ENCODE measurements around the gene CLEC2L. TPM values are rescaled to one million over a fixed set of nuclear protein-coding genes. Genes with fewer than 3 reads are reported as not detected.
"Not testable (repeated sequence)": the region's sequence is repeated elsewhere in the genome, so short reads cannot be mapped to it uniquely, and the experiment has no call there.

The CLEC2L gene
- polyA plus RNA-seq, 3 donors = 0.69 to 1.2 (median 0.82) TPM

GRCh38 chr7:139553991-139554700, 30.7 kb downstream of the CLEC2L start:
- not testable (repeated sequence) for DNase-seq (ENCODE audit: low read depth in 3 of 3, low spot score in 2 of 3)

- DNase-seq (ENCODE audit: low read depth in 3 of 3, low spot score in 2 of 3) = no peak
These were observed 34.5 kb downstream of the CLEC2L start for GRCh38 chr7:139557857-139558581.

GRCh38 chr7:139559364-139560105, 36.0 kb downstream of the CLEC2L start:
- no peak for DNase-seq (ENCODE audit: low read depth in 3 of 3, low spot score in 2 of 3)

GRCh38 chr7:139560199-139560598, 36.7 kb downstream of the CLEC2L start:
- DNase-seq (ENCODE audit: low read depth in 3 of 3, low spot score in 2 of 3) = no peak

GRCh38 chr7:139560678-139561077, 37.2 kb downstream of the CLEC2L start:
- no peak for DNase-seq (ENCODE audit: low read depth in 3 of 3, low spot score in 2 of 3)

GRCh38 chr7:139562491-139562890, 39.0 kb downstream of the CLEC2L start:
- no peak for DNase-seq (ENCODE audit: low read depth in 3 of 3, low spot score in 2 of 3)

GRCh38 chr7:139562961-139563565, 39.6 kb downstream of the CLEC2L start:
- DNase-seq (ENCODE audit: low read depth in 3 of 3, low spot score in 2 of 3) = no peak

- DNase-seq (ENCODE audit: low read depth in 3 of 3, low spot score in 2 of 3) = no peak
These were observed 40.4 kb downstream of the CLEC2L start for GRCh38 chr7:139563856-139564255.

GRCh38 chr7:139566075-139566474, 42.6 kb downstream of the CLEC2L start:
- DNase-seq (ENCODE audit: low read depth in 3 of 3, low spot score in 2 of 3) = no peak

GRCh38 chr7:139566736-139567646, 43.5 kb downstream of the CLEC2L start:
- no peak for DNase-seq (ENCODE audit: low read depth in 3 of 3, low spot score in 2 of 3)

- DNase-seq (ENCODE audit: low read depth in 3 of 3, low spot score in 2 of 3) = no peak
These were observed 44.3 kb downstream of the CLEC2L start for GRCh38 chr7:139567647-139568345.

- DNase-seq (ENCODE audit: low read depth in 3 of 3, low spot score in 2 of 3) = no peak
These were observed 44.8 kb downstream of the CLEC2L start for GRCh38 chr7:139568346-139568675.

GRCh38 chr7:139568813-139569490, 45.5 kb downstream of the CLEC2L start:
- no peak for DNase-seq (ENCODE audit: low read depth in 3 of 3, low spot score in 2 of 3)

GRCh38 chr7:139570119-139570518, 46.6 kb downstream of the CLEC2L start:
- no peak for DNase-seq (ENCODE audit: low read depth in 3 of 3, low spot score in 2 of 3)

- no peak for DNase-seq (ENCODE audit: low read depth in 3 of 3, low spot score in 2 of 3)
These were observed 47.1 kb downstream of the CLEC2L start for GRCh38 chr7:139570626-139571025.

- no peak for DNase-seq (ENCODE audit: low read depth in 3 of 3, low spot score in 2 of 3)
These were observed 47.7 kb downstream of the CLEC2L start for GRCh38 chr7:139571190-139571589.

GRCh38 chr7:139571651-139572050, 48.2 kb downstream of the CLEC2L start:
- DNase-seq (ENCODE audit: low read depth in 3 of 3, low spot score in 2 of 3) = no peak

GRCh38 chr7:139572071-139572470, 48.6 kb downstream of the CLEC2L start:
- no peak for DNase-seq (ENCODE audit: low read depth in 3 of 3, low spot score in 2 of 3)

Data from right renal cortex interstitium (tissue), 3 donors.